ENCODE data around the gene MON1A.
"Not testable (repeated sequence)": the region's sequence is repeated elsewhere in the genome, so short reads cannot be mapped to it uniquely, and the experiment has no call there.

The MON1A gene

GRCh38 chr3:49939858-49940666 is 10.5 kb upstream of the MON1A start, which contains the start of gene RBM6:
Gene RBM6, plus strand, starts transcription at chr3:49940150. Its CDS starts 22,492 bp downstream, at chr3:49962642.
- Histone ChIP-seq H3K9ac (ENCODE audit: low read length in 2 of 2) (peak within 1 kb of the TSS; percentile 85 to 92), H3K4me3 (ENCODE audit: low read length in 2 of 2) (peak within 1 kb of the TSS; percentile 95 to 97), H3K27me3 (ENCODE audit: control insufficient read depth in 1 of 2, insufficient read depth in 2 of 2, low read length in 2 of 2) (no peaks in the 10 kb centered on the region), H3K4me1 (ENCODE audit: control insufficient read depth, insufficient read depth, low read length) (peaks cover 8% of the 10 kb centered on the region), H3K9me3 (ENCODE audit: control insufficient read depth in 2 of 2, low read length in 2 of 2) (no peaks in the 10 kb centered on the region), H3K27ac (ENCODE audit: low read length) (peak within 1 kb of the TSS; percentile 82), H3K36me3 (ENCODE audit: control insufficient read depth in 2 of 2, insufficient read depth in 2 of 2, low read length in 2 of 2) (no peaks in the 10 kb centered on the region)

- H3K27ac ChIP-seq (ENCODE audit: low read length) = no peak overlapping the region
- no peaks in the 10 kb centered on the region for H3K27me3 ChIP-seq (ENCODE audit: control insufficient read depth in 1 of 2, insufficient read depth in 2 of 2, low read length in 2 of 2)
- H3K4me3 ChIP-seq (ENCODE audit: low read length in 2 of 2) = no peak overlapping the region
- no peak overlapping the region for H3K9ac ChIP-seq (ENCODE audit: low read length in 2 of 2)
- no peaks in the 10 kb centered on the region for H3K9me3 ChIP-seq (ENCODE audit: control insufficient read depth in 2 of 2, low read length in 2 of 2)
- H3K36me3 ChIP-seq (ENCODE audit: control insufficient read depth in 2 of 2, insufficient read depth in 2 of 2, low read length in 2 of 2) = no peaks in the 10 kb centered on the region
- H3K4me1 ChIP-seq (ENCODE audit: control insufficient read depth, insufficient read depth, low read length) = peaks cover 8% of the 10 kb centered on the region
These were observed 7.5 kb upstream of the MON1A start for GRCh38 chr3:49937090-49937489.

- peaks cover 16% of the 10 kb centered on the region for H3K4me1 ChIP-seq (ENCODE audit: control insufficient read depth, insufficient read depth, low read length)
- H3K27ac ChIP-seq (ENCODE audit: low read length); H3K27me3 ChIP-seq (ENCODE audit: control insufficient read depth in 1 of 2, insufficient read depth in 2 of 2, low read length in 2 of 2): not testable (repeated sequence)
These were observed 2.7 kb upstream of the MON1A start for GRCh38 chr3:49932281-49932680.

GRCh38 chr3:49930922-49931321 is 1.3 kb upstream of the MON1A start:
- Histone ChIP-seq H3K36me3 (ENCODE audit: control insufficient read depth in 2 of 2, insufficient read depth in 2 of 2, low read length in 2 of 2) (no peaks in the 10 kb centered on the region), H3K9me3 (ENCODE audit: control insufficient read depth in 2 of 2, low read length in 2 of 2) (no peaks in the 10 kb centered on the region), H3K4me1 (ENCODE audit: control insufficient read depth, insufficient read depth, low read length) (peaks cover 16% of the 10 kb centered on the region), H3K27me3 (ENCODE audit: control insufficient read depth in 1 of 2, insufficient read depth in 2 of 2, low read length in 2 of 2) (no peaks in the 10 kb centered on the region), H3K4me3 (ENCODE audit: low read length in 2 of 2) (no peak overlapping the region), H3K27ac (ENCODE audit: low read length) (no peak overlapping the region), H3K9ac (ENCODE audit: low read length in 2 of 2) (peak overlapping the region in 1 of 2 donors; percentile 88)

More at GRCh38 chr3:49932281-49932680, 2.7 kb upstream of the MON1A start:
- H3K4me3 ChIP-seq (ENCODE audit: low read length in 2 of 2); H3K9ac ChIP-seq (ENCODE audit: low read length in 2 of 2); H3K9me3 ChIP-seq (ENCODE audit: control insufficient read depth in 2 of 2, low read length in 2 of 2); H3K36me3 ChIP-seq (ENCODE audit: control insufficient read depth in 2 of 2, insufficient read depth in 2 of 2, low read length in 2 of 2): not testable (repeated sequence)

- H3K27ac ChIP-seq (ENCODE audit: low read length) = peak overlapping the region; percentile 91
- peak overlapping the region; percentile 90 to 94 for H3K4me3 ChIP-seq (ENCODE audit: low read length in 2 of 2)
- peak overlapping the region; percentile 88 to 92 for H3K9ac ChIP-seq (ENCODE audit: low read length in 2 of 2)
- peaks cover 16% of the 10 kb centered on the region for H3K4me1 ChIP-seq (ENCODE audit: control insufficient read depth, insufficient read depth, low read length)
- H3K36me3 ChIP-seq (ENCODE audit: control insufficient read depth in 2 of 2, insufficient read depth in 2 of 2, low read length in 2 of 2) = no peaks in the 10 kb centered on the region
- no peaks in the 10 kb centered on the region for H3K27me3 ChIP-seq (ENCODE audit: control insufficient read depth in 1 of 2, insufficient read depth in 2 of 2, low read length in 2 of 2)
- no peaks in the 10 kb centered on the region for H3K9me3 ChIP-seq (ENCODE audit: control insufficient read depth in 2 of 2, low read length in 2 of 2)
These were observed 618 bp upstream of the MON1A start for GRCh38 chr3:49930168-49930690.

GRCh38 chr3:49928481-49929017 is 1.1 kb downstream of the MON1A start:
- Histone ChIP-seq H3K4me1 (ENCODE audit: control insufficient read depth, insufficient read depth, low read length) (peaks cover 16% of the 10 kb centered on the region), H3K36me3 (ENCODE audit: control insufficient read depth in 2 of 2, insufficient read depth in 2 of 2, low read length in 2 of 2) (no peaks in the 10 kb centered on the region), H3K9ac (ENCODE audit: low read length in 2 of 2) (peak overlapping the region; percentile 29 to 47), H3K4me3 (ENCODE audit: low read length in 2 of 2) (peak overlapping the region in 1 of 2 donors; percentile 49), H3K9me3 (ENCODE audit: control insufficient read depth in 2 of 2, low read length in 2 of 2) (no peaks in the 10 kb centered on the region), H3K27me3 (ENCODE audit: control insufficient read depth in 1 of 2, insufficient read depth in 2 of 2, low read length in 2 of 2) (no peaks in the 10 kb centered on the region), H3K27ac (ENCODE audit: low read length) (no peak overlapping the region)

GRCh38 chr3:49927798-49928197 is 1.8 kb downstream of the MON1A start:
- Histone ChIP-seq H3K4me3 (ENCODE audit: low read length in 2 of 2) (no peak overlapping the region), H3K4me1 (ENCODE audit: control insufficient read depth, insufficient read depth, low read length) (peaks cover 16% of the 10 kb centered on the region), H3K27ac (ENCODE audit: low read length) (no peak overlapping the region), H3K36me3 (ENCODE audit: control insufficient read depth in 2 of 2, insufficient read depth in 2 of 2, low read length in 2 of 2) (no peaks in the 10 kb centered on the region), H3K9ac (ENCODE audit: low read length in 2 of 2) (no peak overlapping the region), H3K9me3 (ENCODE audit: control insufficient read depth in 2 of 2, low read length in 2 of 2) (no peaks in the 10 kb centered on the region), H3K27me3 (ENCODE audit: control insufficient read depth in 1 of 2, insufficient read depth in 2 of 2, low read length in 2 of 2) (no peaks in the 10 kb centered on the region)

GRCh38 chr3:49926117-49926728 is 3.4 kb downstream of the MON1A start:
- Histone ChIP-seq H3K4me3 (ENCODE audit: low read length in 2 of 2) (no peak overlapping the region), H3K27ac (ENCODE audit: low read length) (no peak overlapping the region), H3K9ac (ENCODE audit: low read length in 2 of 2) (no peak overlapping the region), H3K9me3 (ENCODE audit: control insufficient read depth in 2 of 2, low read length in 2 of 2) (no peaks in the 10 kb centered on the region), H3K27me3 (ENCODE audit: control insufficient read depth in 1 of 2, insufficient read depth in 2 of 2, low read length in 2 of 2) (no peaks in the 10 kb centered on the region), H3K36me3 (ENCODE audit: control insufficient read depth in 2 of 2, insufficient read depth in 2 of 2, low read length in 2 of 2) (no peaks in the 10 kb centered on the region), H3K4me1 (ENCODE audit: control insufficient read depth, insufficient read depth, low read length) (peaks cover 16% of the 10 kb centered on the region)

GRCh38 chr3:49925485-49925884 is 4.1 kb downstream of the MON1A start:
- no peak overlapping the region for H3K27ac ChIP-seq (ENCODE audit: low read length)
- H3K4me1 ChIP-seq (ENCODE audit: control insufficient read depth, insufficient read depth, low read length) = peaks cover 16% of the 10 kb centered on the region
- H3K4me3 ChIP-seq (ENCODE audit: low read length in 2 of 2) = no peak overlapping the region
- no peaks in the 10 kb centered on the region for H3K27me3 ChIP-seq (ENCODE audit: control insufficient read depth in 1 of 2, insufficient read depth in 2 of 2, low read length in 2 of 2)
- no peaks in the 10 kb centered on the region for H3K36me3 ChIP-seq (ENCODE audit: control insufficient read depth in 2 of 2, insufficient read depth in 2 of 2, low read length in 2 of 2)
- no peak overlapping the region for H3K9ac ChIP-seq (ENCODE audit: low read length in 2 of 2)
- H3K9me3 ChIP-seq (ENCODE audit: control insufficient read depth in 2 of 2, low read length in 2 of 2) = no peaks in the 10 kb centered on the region

GRCh38 chr3:49924683-49925082 is 4.9 kb downstream of the MON1A start:
- no peak overlapping the region for H3K4me3 ChIP-seq (ENCODE audit: low read length in 2 of 2)
- H3K9ac ChIP-seq (ENCODE audit: low read length in 2 of 2) = no peak overlapping the region
- no peaks in the 10 kb centered on the region for H3K9me3 ChIP-seq (ENCODE audit: control insufficient read depth in 2 of 2, low read length in 2 of 2)
- H3K36me3 ChIP-seq (ENCODE audit: control insufficient read depth in 2 of 2, insufficient read depth in 2 of 2, low read length in 2 of 2) = no peaks in the 10 kb centered on the region
- no peak overlapping the region for H3K27ac ChIP-seq (ENCODE audit: low read length)
- peaks cover 8% of the 10 kb centered on the region for H3K4me1 ChIP-seq (ENCODE audit: control insufficient read depth, insufficient read depth, low read length)
- H3K27me3 ChIP-seq (ENCODE audit: control insufficient read depth in 1 of 2, insufficient read depth in 2 of 2, low read length in 2 of 2) = no peaks in the 10 kb centered on the region
